Measurements from ENCODE around the gene VPS72. TPM values are rescaled to one million over a fixed set of nuclear protein-coding genes. Genes with fewer than 3 reads are reported as not detected.

VPS72 gene
- polyA plus RNA-seq, 1 donor (not counting 4 experiments of a cell fraction or from before 2014, with no cell fraction given), result 69.9 TPM

- Histone ChIP-seq H3K36me3 (ENCODE audit: control insufficient read depth in 2 of 2, extremely low read depth in 1 of 2, insufficient read depth in 2 of 2, low read length in 2 of 2) (peaks cover 18 to 31% of the 10 kb centered on the region in 2 experiments), H3K9me3 (ENCODE audit: control insufficient read depth, low read depth, low read length) (no peaks in the 10 kb centered on the region), H3K9me1 (ENCODE audit: control insufficient read depth, extremely low read depth, insufficient read depth, low read length) (no peaks in the 10 kb centered on the region), H4K20me1 (ENCODE audit: control insufficient read depth, extremely low read depth, insufficient read depth, low read length) (no peaks in the 10 kb centered on the region), H3K4me3 (ENCODE audit: control insufficient read depth in 2 of 3, extremely low read depth in 1 of 3, insufficient read depth in 2 of 3, low read depth in 1 of 3, low read length in 3 of 3) (no peak overlapping the region), H3K27ac (ENCODE audit: control insufficient read depth, insufficient read depth, low read length) (no peak overlapping the region), H3K9ac (ENCODE audit: control insufficient read depth, extremely low read depth, insufficient read depth, low read length) (no peak overlapping the region), H3K4me2 (ENCODE audit: control insufficient read depth, extremely low read depth, insufficient read depth, low read depth, low read length) (no peak overlapping the region), H2AFZ (ENCODE audit: control insufficient read depth, low read length) (no peak overlapping the region), H3K4me1 (ENCODE audit: control insufficient read depth, extremely low read depth, insufficient read depth, low read length) (peaks cover 19% of the 10 kb centered on the region), H3K79me2 (ENCODE audit: control insufficient read depth, insufficient read depth, low read length) (peaks cover 29% of the 10 kb centered on the region), H3K27me3 (ENCODE audit: control insufficient read depth, extremely low read depth, insufficient read depth, low read length) (no peaks in the 10 kb centered on the region)
- no peak for TF ChIP-seq EZH2 (IDR thresholded peaks at IDR 0.05; ENCODE audit: low read length)
- TF ChIP-seq, protein P1, sequence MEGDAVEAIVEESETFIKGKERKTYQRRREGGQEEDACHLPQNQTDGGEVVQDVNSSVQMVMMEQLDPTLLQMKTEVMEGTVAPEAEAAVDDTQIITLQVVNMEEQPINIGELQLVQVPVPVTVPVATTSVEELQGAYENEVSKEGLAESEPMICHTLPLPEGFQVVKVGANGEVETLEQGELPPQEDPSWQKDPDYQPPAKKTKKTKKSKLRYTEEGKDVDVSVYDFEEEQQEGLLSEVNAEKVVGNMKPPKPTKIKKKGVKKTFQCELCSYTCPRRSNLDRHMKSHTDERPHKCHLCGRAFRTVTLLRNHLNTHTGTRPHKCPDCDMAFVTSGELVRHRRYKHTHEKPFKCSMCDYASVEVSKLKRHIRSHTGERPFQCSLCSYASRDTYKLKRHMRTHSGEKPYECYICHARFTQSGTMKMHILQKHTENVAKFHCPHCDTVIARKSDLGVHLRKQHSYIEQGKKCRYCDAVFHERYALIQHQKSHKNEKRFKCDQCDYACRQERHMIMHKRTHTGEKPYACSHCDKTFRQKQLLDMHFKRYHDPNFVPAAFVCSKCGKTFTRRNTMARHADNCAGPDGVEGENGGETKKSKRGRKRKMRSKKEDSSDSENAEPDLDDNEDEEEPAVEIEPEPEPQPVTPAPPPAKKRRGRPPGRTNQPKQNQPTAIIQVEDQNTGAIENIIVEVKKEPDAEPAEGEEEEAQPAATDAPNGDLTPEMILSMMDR (optimal IDR thresholded peaks at IDR 0.05 in 1 of 3, IDR thresholded peaks at IDR 0.05 in 1 of 3, conservative IDR thresholded peaks at IDR 0.05 in 1 of 3; ENCODE audit: extremely low read depth in 1 of 3, insufficient read depth in 2 of 3, low read length in 3 of 3), result no peak
- dilution Hi-C loops (cut with MboI; ENCODE audit: extremely low pct_ligation_motif_present, low sequenced_read_pairs), result no loop called here
- DNase-seq (ENCODE audit: low read depth, low spot score), result no peak
- FAIRE-seq, result no peak
Observed at GRCh38 chr1:151184211-151184610, 5.8 kb downstream of the VPS72 start.

- Histone ChIP-seq H3K4me1 (ENCODE audit: control insufficient read depth, extremely low read depth, insufficient read depth, low read length) (peaks cover 9% of the 10 kb centered on the region), H2AFZ (ENCODE audit: control insufficient read depth, low read length) (no peak overlapping the region), H3K4me3 (ENCODE audit: control insufficient read depth in 2 of 3, extremely low read depth in 1 of 3, insufficient read depth in 2 of 3, low read depth in 1 of 3, low read length in 3 of 3) (no peak overlapping the region), H4K20me1 (ENCODE audit: control insufficient read depth, extremely low read depth, insufficient read depth, low read length) (no peaks in the 10 kb centered on the region), H3K36me3 (ENCODE audit: control insufficient read depth in 2 of 2, extremely low read depth in 1 of 2, insufficient read depth in 2 of 2, low read length in 2 of 2) (peaks cover 21 to 43% of the 10 kb centered on the region in 2 experiments), H3K9me3 (ENCODE audit: control insufficient read depth, low read depth, low read length) (no peaks in the 10 kb centered on the region), H3K27ac (ENCODE audit: control insufficient read depth, insufficient read depth, low read length) (no peak overlapping the region), H3K27me3 (ENCODE audit: control insufficient read depth, extremely low read depth, insufficient read depth, low read length) (no peaks in the 10 kb centered on the region), H3K79me2 (ENCODE audit: control insufficient read depth, insufficient read depth, low read length) (no peaks in the 10 kb centered on the region), H3K4me2 (ENCODE audit: control insufficient read depth, extremely low read depth, insufficient read depth, low read depth, low read length) (no peak overlapping the region), H3K9me1 (ENCODE audit: control insufficient read depth, extremely low read depth, insufficient read depth, low read length) (no peaks in the 10 kb centered on the region), H3K9ac (ENCODE audit: control insufficient read depth, extremely low read depth, insufficient read depth, low read length) (no peak overlapping the region)
- TF ChIP-seq, protein P1 (optimal IDR thresholded peaks at IDR 0.05 in 1 of 3, IDR thresholded peaks at IDR 0.05 in 1 of 3, conservative IDR thresholded peaks at IDR 0.05 in 1 of 3; ENCODE audit: extremely low read depth in 1 of 3, insufficient read depth in 2 of 3, low read length in 3 of 3), result no peak
- no peak for TF ChIP-seq EZH2 (IDR thresholded peaks at IDR 0.05; ENCODE audit: low read length)
- DNase-seq (ENCODE audit: low read depth, low spot score) (no peak), FAIRE-seq (no peak)
- dilution Hi-C loops (cut with MboI; ENCODE audit: extremely low pct_ligation_motif_present, low sequenced_read_pairs), result no loop called here
Observed at GRCh38 chr1:151176514-151177045, 13.4 kb downstream of the VPS72 start.

Data from keratinocyte (primary cell).